K562 (cell line): ENCODE results near the gene COASY. TPM values are rescaled to one million over a fixed set of nuclear protein-coding genes. Genes with fewer than 3 reads are reported as not detected.

Experiments used
- BCOR ChIP-seq: fragments of 450-650 bp; IDR thresholded peaks from 2 replicates; pipeline ENCODE4 v1.6.1; 2016
- BHLHE40 ChIP-seq: IDR thresholded peaks from 2 replicates; pipeline ENCODE4 v1.6.1; 2011; ENCODE audit warnings: low read length, improper control_type of control experiment
- CBX1 ChIP-seq: sonication (generic); IDR thresholded peaks from 2 replicates; pipeline ENCODE4 v1.6.1; 2016; ENCODE audit warnings: antibody characterized with exemption, low read depth, mild to moderate bottlenecking
- CCNT2 ChIP-seq: IDR thresholded peaks from 2 replicates; pipeline ENCODE4 v1.6.1; 2011; ENCODE audit warnings: borderline replicate concordance, low read depth, mild to moderate bottlenecking, moderate library complexity, mixed read lengths, low read length; ENCODE audit not compliant: insufficient read length; ENCODE audit errors: extremely low read depth
- CHCHD3 ChIP-seq: fragments of 250-450 bp; sonication (Bioruptor Pico); IDR thresholded peaks from 2 replicates; pipeline ENCODE4 v2.1.2; 2022; ENCODE audit warnings: mild to moderate bottlenecking
- EP400 ChIP-seq: fragments of 450-650 bp; IDR thresholded peaks from 2 replicates; pipeline ENCODE4 v1.6.1; 2017; ENCODE audit warnings: antibody characterized with exemption, mild to moderate bottlenecking, moderate library complexity
- GATAD2B ChIP-seq: fragments of 450-650 bp; IDR thresholded peaks from 2 replicates; pipeline ENCODE4 v1.6.1; 2017; ENCODE audit warnings: mild to moderate bottlenecking, borderline replicate concordance
- HDAC8 ChIP-seq: fragments of 450-650 bp; IDR thresholded peaks from 2 replicates; pipeline ENCODE4 v1.6.1; 2016; ENCODE audit warnings: mild to moderate bottlenecking, missing genetic modification characterization, moderate library complexity, missing compliant biosample characterization
- KAT2B ChIP-seq: IDR thresholded peaks from one replicate; pipeline ENCODE4 v1.6.1; 2012; ENCODE audit warnings: low read depth, mild to moderate bottlenecking, control low read depth, inconsistent platforms, low read length, moderate library complexity
- SRSF7 ChIP-seq: fragments of 200-400 bp; formaldehyde crosslinking; optimal IDR thresholded peaks from 2 replicates; pipeline ENCODE3; 2017; ENCODE audit warnings: mild to moderate bottlenecking, low read depth, low read length
- TEAD4 ChIP-seq, 2 experiments: sonication (generic) in 1 of 2; formaldehyde crosslinking in 1 of 2; IDR thresholded peaks; 2 replicates each; pipeline versions ENCODE4 v1.6.1 to v1.8.0; 2012 to 2022; ENCODE audit warnings: borderline replicate concordance in 1 of 2, inconsistent platforms in 1 of 2, low read length in 1 of 2, mild to moderate bottlenecking in 1 of 2, missing genetic modification reagents in 1 of 2
- YY1 ChIP-seq, 3 experiments: IDR thresholded peaks; 2 replicates each; pipeline ENCODE4 v1.6.1; 2011; ENCODE audit warnings: low read length in 2 of 3, mild to moderate bottlenecking in 2 of 3, moderate library complexity in 2 of 3, borderline replicate concordance in 1 of 3, control low read depth in 1 of 3, low read depth in 1 of 3; ENCODE audit not compliant: insufficient read depth in 3 of 3, insufficient replicate concordance in 2 of 3, control insufficient read depth in 1 of 3, insufficient read length in 1 of 3; ENCODE audit errors: extremely low read depth in 1 of 3
- ZNF263 ChIP-seq: sonication (generic); formaldehyde crosslinking; IDR thresholded peaks from 2 replicates; pipeline ENCODE4 v1.8.0; 2022; ENCODE audit warnings: mild to moderate bottlenecking, missing genetic modification reagents, borderline replicate concordance
- ZNF586 ChIP-seq: fragments of 450-650 bp; formaldehyde crosslinking; conservative IDR thresholded peaks from 2 replicates; pipeline ENCODE4 v1.4.0; 2020; ENCODE audit warnings: mild to moderate bottlenecking, moderate library complexity
- polyA plus RNA-seq, 8 experiments: library from polyadenylated mRNA; depleted of rRNA in 4 of 8; stranded (reverse) in 5 of 8; unstranded in 3 of 8; fragments of >200 nt; fragmentation: Nextera tagmentation in 2 of 8; fragmentation: Illumina TruSeq in 1 of 8; extraction: Ambion mirVana in 2 of 8; extraction: Trizol in 1 of 8; gene quantifications; 2 replicates each; pipeline versions ENCODE4 v1.2.1 to v1.2.3, GENCODE V29; 2011 to 2014; ENCODE audit warnings: inconsistent platforms in 1 of 8, missing spikeins in 1 of 8
- total RNA-seq, 7 experiments: library from RNA; depleted of rRNA in 6 of 7; stranded (reverse); fragments of >200 nt in 6 of 7; fragmentation: Illumina TruSeq in 2 of 7; extraction: Trizol in 2 of 7; gene quantifications; 2 replicates each; pipeline versions ENCODE4 v1.2.1 to v1.2.3, GENCODE V29; 2011 to 2021; ENCODE audit warnings: low replicate concordance in 1 of 7
- TF ChIP-seq, protein P1 (sequence below), 2 experiments: fragments of 450-650 bp in 1 of 2; sonication (generic) in 1 of 2; formaldehyde crosslinking in 1 of 2; IDR thresholded peaks in 1 of 2; conservative IDR thresholded peaks in 1 of 2; 2 replicates each; pipeline versions ENCODE4 v1.6.1 to v1.8.1; 2016 to 2023; ENCODE audit warnings: mild to moderate bottlenecking in 2 of 2, moderate library complexity in 2 of 2, inconsistent platforms in 1 of 2, missing genetic modification reagents in 1 of 2
- TF ChIP-seq, protein P2 (sequence below): sonication (generic); formaldehyde crosslinking; IDR thresholded peaks from 2 replicates; pipeline ENCODE4 v1.8.1; 2022; ENCODE audit warnings: missing genetic modification reagents
- TF ChIP-seq, protein P3 (sequence below): fragments of 200-800 bp; sonication (Bioruptor generic); IDR thresholded peaks from 2 replicates; pipeline ENCODE4 v1.6.1; 2017; ENCODE audit warnings: missing genetic modification characterization, missing compliant biosample characterization
- TF ChIP-seq, protein P4 (sequence below): IDR thresholded peaks from 2 replicates; pipeline ENCODE4 v1.6.1; 2016; ENCODE audit warnings: missing genetic modification characterization, missing compliant biosample characterization
- TF ChIP-seq, protein P5 (sequence below): sonication (generic); formaldehyde crosslinking; IDR thresholded peaks from 2 replicates; pipeline ENCODE4 v1.8.1; 2023; ENCODE audit warnings: mild to moderate bottlenecking, missing genetic modification reagents

Gene COASY
- total and polyA plus RNA-seq, 9 of the 15 experiments (the other 6 are each of a cell fraction or from before 2014, with no cell fraction given): 25.4 to 175 (median 62.3) TPM

DNA sequence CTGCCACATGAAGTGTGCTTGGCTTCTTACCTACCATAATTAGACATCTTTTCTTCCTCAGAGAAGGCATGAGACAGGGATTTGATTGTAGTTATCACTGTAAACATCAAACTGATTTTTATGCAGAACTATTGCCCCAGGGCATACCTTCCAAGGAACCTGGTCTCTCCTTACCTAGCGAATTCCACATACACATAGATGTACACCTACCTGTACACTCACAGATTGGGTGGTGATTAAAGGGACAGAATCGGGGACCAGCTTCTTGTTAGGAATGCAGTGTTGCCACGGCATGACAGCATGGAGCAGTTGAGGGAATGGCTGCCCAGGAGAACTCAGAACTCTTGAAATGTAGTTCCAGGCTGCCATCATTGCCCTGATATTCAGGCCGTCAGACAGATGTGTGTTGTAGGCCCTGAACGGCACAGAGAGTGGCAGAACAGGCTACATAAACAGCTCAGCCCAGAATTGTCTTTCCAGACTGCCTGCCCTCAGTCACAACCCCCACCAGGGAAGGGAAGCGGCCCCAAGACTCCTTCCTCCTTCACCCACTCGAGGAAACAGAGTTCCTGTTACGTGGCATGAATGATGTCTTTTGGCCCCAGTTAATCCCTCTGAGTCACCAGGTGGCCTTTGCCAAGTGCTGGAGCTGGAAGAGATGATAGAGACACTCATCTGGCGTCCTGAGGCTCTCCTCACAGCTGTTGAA, 43.7 kb upstream of the COASY start (continued):
- TF ChIP-seq, protein P1, sequence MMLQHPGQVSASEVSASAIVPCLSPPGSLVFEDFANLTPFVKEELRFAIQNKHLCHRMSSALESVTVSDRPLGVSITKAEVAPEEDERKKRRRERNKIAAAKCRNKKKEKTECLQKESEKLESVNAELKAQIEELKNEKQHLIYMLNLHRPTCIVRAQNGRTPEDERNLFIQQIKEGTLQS (IDR thresholded peaks at IDR 0.05): peak; percentile 86
- TF ChIP-seq, protein P1 (CRISPR knock-in tag; conservative IDR thresholded peaks at IDR 0.05): no peak
- no peak for TF ChIP-seq HDAC8
- no peak for TF ChIP-seq CCNT2
- TF ChIP-seq, protein P2, sequence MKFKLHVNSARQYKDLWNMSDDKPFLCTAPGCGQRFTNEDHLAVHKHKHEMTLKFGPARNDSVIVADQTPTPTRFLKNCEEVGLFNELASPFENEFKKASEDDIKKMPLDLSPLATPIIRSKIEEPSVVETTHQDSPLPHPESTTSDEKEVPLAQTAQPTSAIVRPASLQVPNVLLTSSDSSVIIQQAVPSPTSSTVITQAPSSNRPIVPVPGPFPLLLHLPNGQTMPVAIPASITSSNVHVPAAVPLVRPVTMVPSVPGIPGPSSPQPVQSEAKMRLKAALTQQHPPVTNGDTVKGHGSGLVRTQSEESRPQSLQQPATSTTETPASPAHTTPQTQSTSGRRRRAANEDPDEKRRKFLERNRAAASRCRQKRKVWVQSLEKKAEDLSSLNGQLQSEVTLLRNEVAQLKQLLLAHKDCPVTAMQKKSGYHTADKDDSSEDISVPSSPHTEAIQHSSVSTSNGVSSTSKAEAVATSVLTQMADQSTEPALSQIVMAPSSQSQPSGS (CRISPR knock-in tag): no peak
- peak in 1 of 3 experiments; percentile 8 for TF ChIP-seq YY1 (IDR thresholded peaks at IDR 0.05; ENCODE audit: borderline replicate concordance in 1 of 3, control insufficient read depth in 1 of 3, extremely low read depth in 1 of 3, insufficient read depth in 3 of 3, insufficient read length in 1 of 3, insufficient replicate concordance in 2 of 3, low read depth in 1 of 3, low read length in 2 of 3)
- peak; percentile 54 for TF ChIP-seq EP400
- TF ChIP-seq, protein P3, sequence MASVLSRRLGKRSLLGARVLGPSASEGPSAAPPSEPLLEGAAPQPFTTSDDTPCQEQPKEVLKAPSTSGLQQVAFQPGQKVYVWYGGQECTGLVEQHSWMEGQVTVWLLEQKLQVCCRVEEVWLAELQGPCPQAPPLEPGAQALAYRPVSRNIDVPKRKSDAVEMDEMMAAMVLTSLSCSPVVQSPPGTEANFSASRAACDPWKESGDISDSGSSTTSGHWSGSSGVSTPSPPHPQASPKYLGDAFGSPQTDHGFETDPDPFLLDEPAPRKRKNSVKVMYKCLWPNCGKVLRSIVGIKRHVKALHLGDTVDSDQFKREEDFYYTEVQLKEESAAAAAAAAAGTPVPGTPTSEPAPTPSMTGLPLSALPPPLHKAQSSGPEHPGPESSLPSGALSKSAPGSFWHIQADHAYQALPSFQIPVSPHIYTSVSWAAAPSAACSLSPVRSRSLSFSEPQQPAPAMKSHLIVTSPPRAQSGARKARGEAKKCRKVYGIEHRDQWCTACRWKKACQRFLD (CRISPR knock-in tag): peak; percentile 29
- no peak for TF ChIP-seq GATAD2B
- TF ChIP-seq CHCHD3 (CRISPR knock-in tag): no peak
- TF ChIP-seq BHLHE40: peak; percentile 42; the same call in 1 of the 2 replicates
- TF ChIP-seq, protein P4, sequence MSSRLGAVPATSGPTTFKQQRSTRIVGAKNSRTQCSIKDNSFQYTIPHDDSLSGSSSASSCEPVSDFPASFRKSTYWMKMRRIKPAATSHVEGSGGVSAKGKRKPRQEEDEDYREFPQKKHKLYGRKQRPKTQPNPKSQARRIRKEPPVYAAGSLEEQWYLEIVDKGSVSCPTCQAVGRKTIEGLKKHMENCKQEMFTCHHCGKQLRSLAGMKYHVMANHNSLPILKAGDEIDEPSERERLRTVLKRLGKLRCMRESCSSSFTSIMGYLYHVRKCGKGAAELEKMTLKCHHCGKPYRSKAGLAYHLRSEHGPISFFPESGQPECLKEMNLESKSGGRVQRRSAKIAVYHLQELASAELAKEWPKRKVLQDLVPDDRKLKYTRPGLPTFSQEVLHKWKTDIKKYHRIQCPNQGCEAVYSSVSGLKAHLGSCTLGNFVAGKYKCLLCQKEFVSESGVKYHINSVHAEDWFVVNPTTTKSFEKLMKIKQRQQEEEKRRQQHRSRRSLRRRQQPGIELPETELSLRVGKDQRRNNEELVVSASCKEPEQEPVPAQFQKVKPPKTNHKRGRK (tag): no peak
- peak; percentile 54 for TF ChIP-seq TEAD4 (IDR thresholded peaks at IDR 0.05; ENCODE audit: low read length)
- no peak for TF ChIP-seq TEAD4 (CRISPR knock-in tag; IDR thresholded peaks at IDR 0.05; ENCODE audit: borderline replicate concordance)
- no peak for TF ChIP-seq ZNF586
- TF ChIP-seq, protein P5, sequence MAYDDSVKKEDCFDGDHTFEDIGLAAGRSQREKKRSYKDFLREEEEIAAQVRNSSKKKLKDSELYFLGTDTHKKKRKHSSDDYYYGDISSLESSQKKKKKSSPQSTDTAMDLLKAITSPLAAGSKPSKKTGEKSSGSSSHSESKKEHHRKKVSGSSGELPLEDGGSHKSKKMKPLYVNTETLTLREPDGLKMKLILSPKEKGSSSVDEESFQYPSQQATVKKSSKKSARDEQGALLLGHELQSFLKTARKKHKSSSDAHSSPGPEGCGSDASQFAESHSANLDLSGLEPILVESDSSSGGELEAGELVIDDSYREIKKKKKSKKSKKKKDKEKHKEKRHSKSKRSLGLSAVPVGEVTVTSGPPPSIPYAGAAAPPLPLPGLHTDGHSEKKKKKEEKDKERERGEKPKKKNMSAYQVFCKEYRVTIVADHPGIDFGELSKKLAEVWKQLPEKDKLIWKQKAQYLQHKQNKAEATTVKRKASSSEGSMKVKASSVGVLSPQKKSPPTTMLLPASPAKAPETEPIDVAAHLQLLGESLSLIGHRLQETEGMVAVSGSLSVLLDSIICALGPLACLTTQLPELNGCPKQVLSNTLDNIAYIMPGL (CRISPR knock-in tag): no peak
- no peak for TF ChIP-seq BCOR
- no peak for TF ChIP-seq ZNF263 (CRISPR knock-in tag)
- no peak for TF ChIP-seq SRSF7
- no peak for TF ChIP-seq KAT2B
- TF ChIP-seq CBX1: no peak
